Liver (tissue), 3 donors: ENCODE results near the gene MMD.

Experiments used
- EGR1 ChIP-seq, 2 donors: IDR thresholded peaks; 2 replicates each; pipeline ENCODE4 v1.6.1; 2016 to 2018; ENCODE audit warnings: antibody characterized with exemption in 2 of 2, low read depth in 2 of 2
- FOXA1 ChIP-seq: IDR thresholded peaks from 2 replicates; pipeline ENCODE4 v1.6.1; 2016; ENCODE audit warnings: antibody characterized with exemption
- GABPA ChIP-seq, 2 donors: IDR thresholded peaks in 1 of 2; conservative IDR thresholded peaks in 1 of 2; 2 replicates each; pipeline ENCODE4 v1.6.1; 2016; ENCODE audit warnings: antibody characterized with exemption in 2 of 2, mild to moderate bottlenecking in 1 of 2, moderate library complexity in 1 of 2
- HNF4A ChIP-seq, 2 donors: conservative IDR thresholded peaks; 2 replicates each; pipeline ENCODE4 v1.6.1; 2016; ENCODE audit warnings: antibody characterized with exemption in 2 of 2, mild to moderate bottlenecking in 2 of 2
- HNF4G ChIP-seq: IDR thresholded peaks from 2 replicates; pipeline ENCODE4 v1.6.1; 2016; ENCODE audit warnings: antibody characterized with exemption
- RXRA ChIP-seq, 2 donors: IDR thresholded peaks; 2 replicates each; pipeline ENCODE4 v1.6.1; 2017 to 2018; ENCODE audit warnings: antibody characterized with exemption in 2 of 2, mild to moderate bottlenecking in 1 of 2
- SP1 ChIP-seq: IDR thresholded peaks from 2 replicates; pipeline ENCODE4 v1.6.1; 2018; ENCODE audit warnings: antibody characterized with exemption, mild to moderate bottlenecking
- TAF1 ChIP-seq: conservative IDR thresholded peaks from 2 replicates; pipeline ENCODE4 v1.6.1; 2016; ENCODE audit warnings: antibody characterized with exemption, mild to moderate bottlenecking
- YY1 ChIP-seq: IDR thresholded peaks from 2 replicates; pipeline ENCODE4 v1.6.1; 2016; ENCODE audit warnings: antibody characterized with exemption, mild to moderate bottlenecking
- TF ChIP-seq, protein P1 (sequence below): IDR thresholded peaks from 2 replicates; pipeline ENCODE4 v1.6.1; 2016; ENCODE audit warnings: antibody characterized with exemption, mild to moderate bottlenecking
- TF ChIP-seq, protein P2 (sequence below): fragments of 150-350 bp; IDR thresholded peaks from 2 replicates; pipeline ENCODE4 v1.5.1; 2017; ENCODE audit warnings: improper control_type of control experiment, low read depth, low read length; ENCODE audit not compliant: missing input control
- TF ChIP-seq, protein P3 (sequence below): IDR thresholded peaks from 2 replicates; pipeline ENCODE4 v1.6.1; 2016; ENCODE audit warnings: antibody characterized with exemption
- TF ChIP-seq, protein P4 (sequence below): IDR thresholded peaks from 2 replicates; pipeline ENCODE4 v1.6.1; 2016; ENCODE audit warnings: antibody characterized with exemption
- donor health status: healthy.
- donor health status: healthy.

DNA sequence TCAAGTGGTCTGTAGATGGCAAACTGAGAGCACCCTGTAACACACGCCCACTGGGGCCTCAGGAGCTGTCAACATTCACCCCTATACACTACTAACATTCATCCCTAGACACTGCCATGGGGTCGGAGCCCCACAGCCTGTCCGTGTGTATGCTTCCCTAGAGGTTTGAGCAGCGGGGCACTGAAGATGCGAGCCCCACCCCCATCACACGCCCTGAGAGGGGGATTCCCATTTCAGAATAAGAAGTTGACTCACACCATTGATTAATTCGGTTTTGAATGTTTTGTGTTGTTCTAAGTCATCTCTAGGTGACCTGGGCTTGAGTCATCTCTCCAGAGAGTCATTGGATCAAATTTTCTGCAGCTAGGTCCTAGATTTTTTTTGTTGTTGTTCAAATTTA is 37.3 kb upstream of the MMD start:
- no peak for TF ChIP-seq EGR1 (IDR thresholded peaks at IDR 0.05; ENCODE audit: low read depth in 2 of 2)
- TF ChIP-seq, protein P1, sequence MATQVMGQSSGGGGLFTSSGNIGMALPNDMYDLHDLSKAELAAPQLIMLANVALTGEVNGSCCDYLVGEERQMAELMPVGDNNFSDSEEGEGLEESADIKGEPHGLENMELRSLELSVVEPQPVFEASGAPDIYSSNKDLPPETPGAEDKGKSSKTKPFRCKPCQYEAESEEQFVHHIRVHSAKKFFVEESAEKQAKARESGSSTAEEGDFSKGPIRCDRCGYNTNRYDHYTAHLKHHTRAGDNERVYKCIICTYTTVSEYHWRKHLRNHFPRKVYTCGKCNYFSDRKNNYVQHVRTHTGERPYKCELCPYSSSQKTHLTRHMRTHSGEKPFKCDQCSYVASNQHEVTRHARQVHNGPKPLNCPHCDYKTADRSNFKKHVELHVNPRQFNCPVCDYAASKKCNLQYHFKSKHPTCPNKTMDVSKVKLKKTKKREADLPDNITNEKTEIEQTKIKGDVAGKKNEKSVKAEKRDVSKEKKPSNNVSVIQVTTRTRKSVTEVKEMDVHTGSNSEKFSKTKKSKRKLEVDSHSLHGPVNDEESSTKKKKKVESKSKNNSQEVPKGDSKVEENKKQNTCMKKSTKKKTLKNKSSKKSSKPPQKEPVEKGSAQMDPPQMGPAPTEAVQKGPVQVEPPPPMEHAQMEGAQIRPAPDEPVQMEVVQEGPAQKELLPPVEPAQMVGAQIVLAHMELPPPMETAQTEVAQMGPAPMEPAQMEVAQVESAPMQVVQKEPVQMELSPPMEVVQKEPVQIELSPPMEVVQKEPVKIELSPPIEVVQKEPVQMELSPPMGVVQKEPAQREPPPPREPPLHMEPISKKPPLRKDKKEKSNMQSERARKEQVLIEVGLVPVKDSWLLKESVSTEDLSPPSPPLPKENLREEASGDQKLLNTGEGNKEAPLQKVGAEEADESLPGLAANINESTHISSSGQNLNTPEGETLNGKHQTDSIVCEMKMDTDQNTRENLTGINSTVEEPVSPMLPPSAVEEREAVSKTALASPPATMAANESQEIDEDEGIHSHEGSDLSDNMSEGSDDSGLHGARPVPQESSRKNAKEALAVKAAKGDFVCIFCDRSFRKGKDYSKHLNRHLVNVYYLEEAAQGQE: no peak
- TF ChIP-seq, protein P2, sequence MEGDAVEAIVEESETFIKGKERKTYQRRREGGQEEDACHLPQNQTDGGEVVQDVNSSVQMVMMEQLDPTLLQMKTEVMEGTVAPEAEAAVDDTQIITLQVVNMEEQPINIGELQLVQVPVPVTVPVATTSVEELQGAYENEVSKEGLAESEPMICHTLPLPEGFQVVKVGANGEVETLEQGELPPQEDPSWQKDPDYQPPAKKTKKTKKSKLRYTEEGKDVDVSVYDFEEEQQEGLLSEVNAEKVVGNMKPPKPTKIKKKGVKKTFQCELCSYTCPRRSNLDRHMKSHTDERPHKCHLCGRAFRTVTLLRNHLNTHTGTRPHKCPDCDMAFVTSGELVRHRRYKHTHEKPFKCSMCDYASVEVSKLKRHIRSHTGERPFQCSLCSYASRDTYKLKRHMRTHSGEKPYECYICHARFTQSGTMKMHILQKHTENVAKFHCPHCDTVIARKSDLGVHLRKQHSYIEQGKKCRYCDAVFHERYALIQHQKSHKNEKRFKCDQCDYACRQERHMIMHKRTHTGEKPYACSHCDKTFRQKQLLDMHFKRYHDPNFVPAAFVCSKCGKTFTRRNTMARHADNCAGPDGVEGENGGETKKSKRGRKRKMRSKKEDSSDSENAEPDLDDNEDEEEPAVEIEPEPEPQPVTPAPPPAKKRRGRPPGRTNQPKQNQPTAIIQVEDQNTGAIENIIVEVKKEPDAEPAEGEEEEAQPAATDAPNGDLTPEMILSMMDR: no peak
- TF ChIP-seq, protein P3, sequence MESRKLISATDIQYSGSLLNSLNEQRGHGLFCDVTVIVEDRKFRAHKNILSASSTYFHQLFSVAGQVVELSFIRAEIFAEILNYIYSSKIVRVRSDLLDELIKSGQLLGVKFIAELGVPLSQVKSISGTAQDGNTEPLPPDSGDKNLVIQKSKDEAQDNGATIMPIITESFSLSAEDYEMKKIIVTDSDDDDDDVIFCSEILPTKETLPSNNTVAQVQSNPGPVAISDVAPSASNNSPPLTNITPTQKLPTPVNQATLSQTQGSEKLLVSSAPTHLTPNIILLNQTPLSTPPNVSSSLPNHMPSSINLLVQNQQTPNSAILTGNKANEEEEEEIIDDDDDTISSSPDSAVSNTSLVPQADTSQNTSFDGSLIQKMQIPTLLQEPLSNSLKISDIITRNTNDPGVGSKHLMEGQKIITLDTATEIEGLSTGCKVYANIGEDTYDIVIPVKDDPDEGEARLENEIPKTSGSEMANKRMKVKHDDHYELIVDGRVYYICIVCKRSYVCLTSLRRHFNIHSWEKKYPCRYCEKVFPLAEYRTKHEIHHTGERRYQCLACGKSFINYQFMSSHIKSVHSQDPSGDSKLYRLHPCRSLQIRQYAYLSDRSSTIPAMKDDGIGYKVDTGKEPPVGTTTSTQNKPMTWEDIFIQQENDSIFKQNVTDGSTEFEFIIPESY: no peak
- TF ChIP-seq HNF4G: no peak
- TF ChIP-seq FOXA1: no peak
- TF ChIP-seq HNF4A (conservative IDR thresholded peaks at IDR 0.05): no peak
- TF ChIP-seq RXRA (IDR thresholded peaks at IDR 0.05): no peak
- TF ChIP-seq, protein P4, sequence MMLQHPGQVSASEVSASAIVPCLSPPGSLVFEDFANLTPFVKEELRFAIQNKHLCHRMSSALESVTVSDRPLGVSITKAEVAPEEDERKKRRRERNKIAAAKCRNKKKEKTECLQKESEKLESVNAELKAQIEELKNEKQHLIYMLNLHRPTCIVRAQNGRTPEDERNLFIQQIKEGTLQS: no peak
- TF ChIP-seq TAF1: no peak
- no peak for TF ChIP-seq YY1
- TF ChIP-seq SP1: no peak
- no peak for TF ChIP-seq GABPA (IDR thresholded peaks at IDR 0.05 in 1 of 2, conservative IDR thresholded peaks at IDR 0.05 in 1 of 2)
